OCI-LY7 (cell line): Measurements from ENCODE around the gene RP2. TPM values are rescaled to one million over a fixed set of nuclear protein-coding genes. Genes with fewer than 3 reads are reported as not detected.

Source experiments
- BruUV-seq: library from RNA; stranded (reverse); fragments of 400-500 nt; replicated peaks from 2 replicates; lab custom pipeline; 2021; lab: Mats Ljungman, UMichigan
- CTCF ChIA-PET: fragments of 300-600 bp; sonication (Branson Sonifier 250); formaldehyde crosslinking; loops from one replicate; lab custom pipeline; 2022; ENCODE audit warnings: antibody characterized with exemption; ENCODE audit not compliant: unreplicated experiment; lab: Charles Lee
- POLR2A ChIA-PET: fragments of 300-600 bp; sonication (Branson Sonifier 250); formaldehyde crosslinking; loops from one replicate; lab custom pipeline; 2022; ENCODE audit warnings: antibody characterized with exemption; lab: Charles Lee
- DNase-seq: peaks from one replicate; pipeline ENCODE4 v3.0.0-alpha.2; 2015; ENCODE audit warnings: low spot score
- H2AFZ ChIP-seq: fragments of 200-600 bp; sonication (generic), shearing (Covaris generic); 2 replicates; pipeline ENCODE4 v1.6.1; 2014; ENCODE audit warnings: mild to moderate bottlenecking, antibody characterized with exemption, low read length, moderate library complexity
- H3K27ac ChIP-seq: fragments of 200-600 bp; sonication (generic); 2 replicates; pipeline ENCODE4 v1.5.1; 2014; ENCODE audit warnings: mixed run types, low read depth, mild to moderate bottlenecking, moderate library complexity, low read length, inconsistent platforms; ENCODE audit not compliant: poor library complexity, severe bottlenecking
- H3K36me3 ChIP-seq: fragments of 200-600 bp; sonication (generic); 2 replicates; pipeline ENCODE4 v1.6.1; 2014; ENCODE audit warnings: mild to moderate bottlenecking, antibody characterized with exemption, low read length, moderate library complexity, mixed read lengths; ENCODE audit not compliant: insufficient read depth
- H3K4me1 ChIP-seq: fragments of 200-600 bp; sonication (generic); 2 replicates; pipeline ENCODE4 v1.5.1; 2014; ENCODE audit warnings: mild to moderate bottlenecking, low read length; ENCODE audit not compliant: insufficient read depth, poor library complexity, severe bottlenecking
- H3K4me2 ChIP-seq: fragments of 200-600 bp; sonication (generic); 2 replicates; pipeline ENCODE4 v1.6.1; 2014; ENCODE audit warnings: mild to moderate bottlenecking, low read length
- H3K4me3 ChIP-seq: fragments of 200-600 bp; sonication (generic); 2 replicates; pipeline ENCODE4 v1.5.1; 2014; ENCODE audit warnings: mild to moderate bottlenecking, low read depth, low read length; ENCODE audit not compliant: poor library complexity, severe bottlenecking
- H3K79me2 ChIP-seq: fragments of 200-600 bp; sonication (generic); 2 replicates; pipeline ENCODE4 v1.6.1; 2016; ENCODE audit warnings: low read depth, mild to moderate bottlenecking, low read length, moderate library complexity, mixed read lengths; ENCODE audit not compliant: insufficient read depth
- H3K9me2 ChIP-seq: fragments of 200-600 bp; sonication (generic); 2 replicates; pipeline ENCODE4 v1.6.1; 2016; ENCODE audit warnings: mild to moderate bottlenecking, low read length, mixed read lengths; ENCODE audit not compliant: insufficient read depth
- H3K9me3 ChIP-seq: fragments of 200-600 bp; sonication (generic); 2 replicates; pipeline ENCODE4 v1.6.1; 2014; ENCODE audit warnings: mild to moderate bottlenecking, mixed run types, low read length, mixed read lengths
- H4K20me1 ChIP-seq: fragments of 200-600 bp; sonication (generic); 2 replicates; pipeline ENCODE4 v1.6.1; 2014; ENCODE audit warnings: mild to moderate bottlenecking, antibody characterized with exemption, low read length, moderate library complexity, mixed read lengths; ENCODE audit not compliant: insufficient read depth
- EZH2phosphoT487 ChIP-seq: fragments of 200-600 bp; sonication (generic); IDR thresholded peaks from 2 replicates; pipeline ENCODE4 v1.6.1; 2018; ENCODE audit warnings: low read depth, borderline replicate concordance, mild to moderate bottlenecking, mixed run types, antibody characterized with exemption, low read length, moderate library complexity, mixed read lengths
- intact Hi-C: fragments of 100-400 bp; cut with micrococcal nuclease; formaldehyde crosslinking; loops from one replicate; pipeline ENCODE4 v1.10.0; 2022; ENCODE audit not compliant: unreplicated experiment
- total RNA-seq, 2 experiments: library from RNA; depleted of rRNA in 1 of 2; stranded (reverse); fragments of >200 nt in 1 of 2; shearing (Covaris generic) in 1 of 2; gene quantifications; 2 replicates each; pipeline ENCODE4 v1.2.3, GENCODE V29; 2014 to 2022
- TF ChIP-seq, protein P1 (sequence below): fragments of 200-600 bp; sonication (generic); conservative IDR thresholded peaks from 2 replicates; pipeline ENCODE4 v1.5.1; 2014; ENCODE audit warnings: mild to moderate bottlenecking, antibody characterized with exemption, low read length, moderate library complexity, mixed read lengths

RP2 gene
- total RNA-seq, 2 experiments from 2014 or later = 12.0 to 15.4 TPM

DNA sequence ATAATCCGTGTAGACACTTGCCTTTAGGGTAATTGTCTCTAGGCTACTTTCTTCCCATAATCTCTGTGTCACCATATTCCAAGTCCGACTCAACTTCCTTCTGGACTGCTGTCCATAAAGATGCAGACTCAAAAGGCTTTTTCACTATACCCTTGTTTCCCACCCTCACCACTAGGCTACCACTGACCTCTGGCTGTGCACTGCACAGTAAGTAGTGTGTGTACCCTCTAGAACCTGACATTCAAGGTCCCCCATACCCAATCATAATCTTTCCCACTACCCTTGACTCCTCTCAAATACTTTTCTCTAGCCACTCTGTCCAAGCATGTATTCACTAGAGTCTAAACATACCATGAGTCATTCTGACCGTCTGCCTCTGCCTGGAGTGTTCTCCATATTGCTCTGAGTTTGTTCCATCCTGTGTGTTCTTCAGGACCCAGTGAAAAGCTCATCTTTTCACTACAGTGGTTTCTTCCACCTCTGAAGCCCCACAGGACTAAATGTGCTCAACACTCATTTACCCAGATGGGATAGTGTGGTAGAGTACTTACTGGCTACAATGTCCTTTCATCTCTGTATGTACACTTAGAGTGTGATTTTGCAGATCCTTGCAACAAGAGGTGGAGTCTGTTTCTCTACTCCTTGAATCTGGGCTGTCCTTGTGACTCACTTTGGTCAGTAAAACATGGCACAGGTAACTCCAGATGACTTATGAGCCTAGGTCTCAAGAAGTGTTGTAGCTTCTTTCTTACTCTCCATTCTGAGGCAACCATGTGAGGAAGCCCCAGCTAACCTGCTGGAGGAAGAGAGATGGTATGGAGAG lies 92.8 kb downstream of the RP2 start:
- Histone ChIP-seq H3K4me2 (no peak overlapping the region), H3K9me2 (no peaks in the 10 kb centered on the region), H2AFZ (no peak overlapping the region), H3K79me2 (no peaks in the 10 kb centered on the region), H3K9me3 (no peaks in the 10 kb centered on the region), H3K4me1 (no peaks in the 10 kb centered on the region), H4K20me1 (no peaks in the 10 kb centered on the region), H3K4me3 (no peak overlapping the region), H3K36me3 (no peaks in the 10 kb centered on the region), H3K27ac (no peak overlapping the region)
- no TSS peak for BruUV-seq
- TF ChIP-seq EZH2phosphoT487 = no peak
- TF ChIP-seq, protein P1, sequence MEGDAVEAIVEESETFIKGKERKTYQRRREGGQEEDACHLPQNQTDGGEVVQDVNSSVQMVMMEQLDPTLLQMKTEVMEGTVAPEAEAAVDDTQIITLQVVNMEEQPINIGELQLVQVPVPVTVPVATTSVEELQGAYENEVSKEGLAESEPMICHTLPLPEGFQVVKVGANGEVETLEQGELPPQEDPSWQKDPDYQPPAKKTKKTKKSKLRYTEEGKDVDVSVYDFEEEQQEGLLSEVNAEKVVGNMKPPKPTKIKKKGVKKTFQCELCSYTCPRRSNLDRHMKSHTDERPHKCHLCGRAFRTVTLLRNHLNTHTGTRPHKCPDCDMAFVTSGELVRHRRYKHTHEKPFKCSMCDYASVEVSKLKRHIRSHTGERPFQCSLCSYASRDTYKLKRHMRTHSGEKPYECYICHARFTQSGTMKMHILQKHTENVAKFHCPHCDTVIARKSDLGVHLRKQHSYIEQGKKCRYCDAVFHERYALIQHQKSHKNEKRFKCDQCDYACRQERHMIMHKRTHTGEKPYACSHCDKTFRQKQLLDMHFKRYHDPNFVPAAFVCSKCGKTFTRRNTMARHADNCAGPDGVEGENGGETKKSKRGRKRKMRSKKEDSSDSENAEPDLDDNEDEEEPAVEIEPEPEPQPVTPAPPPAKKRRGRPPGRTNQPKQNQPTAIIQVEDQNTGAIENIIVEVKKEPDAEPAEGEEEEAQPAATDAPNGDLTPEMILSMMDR = no peak
- intact Hi-C loops = no loop called here
- POLR2A ChIA-PET = interaction anchor here (0.6 kb wide), 3 partner anchors 112 to 438 kb away, joined by 3 to 5 read pairs (median 3); no protein-coding TSS in a partner anchor
- no peak for DNase-seq
- CTCF ChIA-PET = no interaction called here

Other genes starting within 250 kb of the RP2 start
- gene SLC9A7, start 77.9 kb upstream of the RP2 start, total RNA-seq (2014; rRNA removed; shearing (Covaris generic)) = 34.2 and 40.5 TPM in 2 replicates
- gene SLC9A7, start 77.9 kb upstream of the RP2 start, total RNA-seq (2022) = 58.5 and 59.6 TPM in 2 replicates
- 6.1 and 6.5 TPM in 2 replicates for gene JADE3, start 75.4 kb downstream of the RP2 start, total RNA-seq (2014; rRNA removed; shearing (Covaris generic))
- gene JADE3, start 75.4 kb downstream of the RP2 start, total RNA-seq (2022) = 10.7 and 12.8 TPM in 2 replicates
- gene RGN, start 241.4 kb downstream of the RP2 start, total RNA-seq (2014; rRNA removed; shearing (Covaris generic)) = 0.25 TPM in 1 of 2 replicates, not detected in the other
- gene RGN, start 241.4 kb downstream of the RP2 start, total RNA-seq (2022) = not detected in 2 replicates